Measurements from ENCODE around the gene CACNG7. TPM values are rescaled to one million over a fixed set of nuclear protein-coding genes. Genes with fewer than 3 reads are reported as not detected.
A peak's percentile ranks its signal among the peaks of the same experiment; 100 is the strongest.

The CACNG7 gene
- polyA plus RNA-seq, 1 experiment: 8.6 TPM

DNA sequence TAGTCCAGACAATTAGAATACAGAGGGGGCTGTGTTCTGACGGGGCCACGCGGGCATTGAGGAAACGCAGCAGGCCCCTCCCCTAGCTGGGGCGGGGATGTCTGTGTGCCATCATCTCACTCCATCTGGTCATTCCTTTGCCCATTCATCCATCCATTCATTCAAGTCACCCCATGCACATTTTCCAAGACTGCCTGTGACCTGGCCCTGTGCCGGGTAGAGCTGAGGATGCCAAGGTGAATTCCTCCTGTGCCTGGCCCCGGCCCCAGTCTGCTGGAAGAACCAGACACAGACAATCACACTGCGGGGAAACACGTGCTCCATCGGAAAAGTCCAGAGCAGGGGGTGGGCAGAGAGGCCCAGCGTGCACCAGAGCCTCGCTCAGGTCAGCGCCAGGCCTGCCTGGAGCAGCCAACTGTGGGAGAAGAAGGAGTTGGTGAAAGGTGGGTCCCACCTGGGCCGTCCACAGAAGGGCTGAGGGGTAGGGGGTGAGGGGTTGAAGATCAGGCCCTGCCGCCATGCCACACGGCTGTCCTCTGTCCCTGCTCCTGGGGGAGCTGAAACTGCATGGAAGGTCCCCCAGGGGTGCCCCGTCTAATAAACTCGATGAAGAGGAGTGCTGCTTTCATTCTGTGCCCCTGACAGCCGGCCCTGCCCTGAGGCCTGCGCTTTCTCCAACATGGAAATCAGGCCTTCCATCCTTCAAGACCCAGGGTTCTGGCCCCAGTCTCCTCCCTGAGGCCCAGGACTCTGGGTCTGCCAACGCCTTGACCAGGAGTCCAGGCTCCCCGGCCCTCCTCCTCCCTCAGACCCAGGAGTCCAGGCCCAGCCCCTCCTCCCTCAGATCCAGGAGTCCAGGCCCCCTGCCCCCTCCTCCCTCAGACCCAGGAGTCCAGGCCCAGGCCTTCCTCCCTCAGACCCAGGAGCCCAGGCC is 80.8 kb downstream of the CACNG7 start:
- Histone ChIP-seq H3K9me3 (ENCODE audit: control insufficient read depth, insufficient read depth, low read length) (no peaks in the 10 kb centered on the region; the same call in 1 of the 2 replicates), H3K4me3 (ENCODE audit: low read depth, low read length) (no peak overlapping the region), H3K27ac (ENCODE audit: low read depth, low read length) (no peak overlapping the region), H3K27me3 (ENCODE audit: control insufficient read depth, insufficient read depth, low read length) (peaks cover 2% of the 10 kb centered on the region)
- DNase-seq (ENCODE audit: low read depth, low spot score): no peak
- no peak for TF ChIP-seq CTCF (IDR thresholded peaks at IDR 0.05; ENCODE audit: low read depth, low read length)
- ChIA-PET CTCF (no interaction called here), POLR2A (interaction anchor here (0.6 kb wide), 1 partner anchor 22 kb away, joined by 6 read pairs; no protein-coding TSS in a partner anchor)

GRCh38 chr19:53991224-53992113 is 82.4 kb downstream of the CACNG7 start, which contains the start of gene CACNG6:
Gene CACNG6, plus strand, starts transcription at chr19:53991637. Its CDS starts 1,241 bp downstream, at chr19:53992878.
- DNase-seq (ENCODE audit: low read depth, low spot score): no peak
- Histone ChIP-seq H3K27me3 (ENCODE audit: control insufficient read depth, insufficient read depth, low read length) (peaks cover 4% of the 10 kb centered on the region), H3K27ac (ENCODE audit: low read depth, low read length) (no peak within 1 kb of the TSS), H3K9me3 (ENCODE audit: control insufficient read depth, insufficient read depth, low read length) (no peaks in the 10 kb centered on the region), H3K4me3 (ENCODE audit: low read depth, low read length) (peak within 1 kb of the TSS; percentile 51)
- CTCF ChIA-PET: interaction anchor here (0.8 kb wide), 1 partner anchor 40 kb away, joined by 3 read pairs; no protein-coding TSS in a partner anchor
- POLR2A ChIA-PET: no interaction called here
- no peak for TF ChIP-seq CTCF (IDR thresholded peaks at IDR 0.05; ENCODE audit: low read depth, low read length)

DNA sequence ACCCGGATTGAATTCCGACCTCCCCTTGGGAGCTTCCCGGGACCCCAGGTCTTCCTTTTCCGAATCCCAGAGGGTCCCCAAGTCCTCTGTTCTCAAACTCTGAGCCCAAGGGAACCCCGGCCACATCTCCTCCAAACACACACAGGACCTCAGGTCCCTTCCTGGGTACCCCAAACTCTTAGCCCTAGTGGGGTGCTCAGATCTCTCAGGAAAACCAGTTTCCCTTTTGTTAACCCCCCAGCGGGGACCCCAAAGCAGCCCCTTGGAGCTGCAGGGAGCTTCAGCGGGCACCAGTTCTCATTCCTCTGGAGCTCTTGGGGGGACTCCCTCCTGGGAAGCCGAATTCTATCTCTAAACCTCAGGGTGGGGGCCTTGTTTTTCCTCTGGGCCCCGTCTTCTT is 83.1 kb downstream of the CACNG7 start:
- CTCF ChIA-PET: interaction anchor here (0.8 to 2.0 kb wide), 3 partner anchors 31 to 39 kb away, joined by 3 to 7 read pairs (median 4); no protein-coding TSS in a partner anchor
- no peak for TF ChIP-seq CTCF (IDR thresholded peaks at IDR 0.05; ENCODE audit: low read depth, low read length)
- Histone ChIP-seq H3K27me3 (ENCODE audit: control insufficient read depth, insufficient read depth, low read length) (peaks cover 4% of the 10 kb centered on the region), H3K27ac (ENCODE audit: low read depth, low read length) (no peak overlapping the region), H3K4me3 (ENCODE audit: low read depth, low read length) (no peak overlapping the region), H3K9me3 (ENCODE audit: control insufficient read depth, insufficient read depth, low read length) (no peaks in the 10 kb centered on the region)
- no peak for DNase-seq (ENCODE audit: low read depth, low spot score)
- POLR2A ChIA-PET: no interaction called here

DNA sequence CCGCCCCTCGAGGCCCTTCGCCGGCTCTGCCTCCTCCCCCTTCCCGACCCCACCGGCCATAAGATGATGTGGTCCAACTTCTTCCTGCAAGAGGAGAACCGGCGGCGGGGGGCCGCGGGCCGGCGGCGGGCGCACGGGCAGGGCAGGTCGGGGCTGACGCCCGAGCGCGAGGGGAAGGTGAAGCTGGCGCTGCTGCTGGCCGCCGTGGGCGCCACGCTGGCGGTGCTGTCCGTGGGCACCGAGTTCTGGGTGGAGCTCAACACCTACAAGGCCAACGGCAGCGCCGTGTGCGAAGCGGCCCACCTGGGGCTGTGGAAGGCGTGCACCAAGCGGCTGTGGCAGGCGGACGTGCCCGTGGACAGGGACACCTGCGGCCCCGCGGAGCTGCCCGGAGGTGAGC is 83.7 kb downstream of the CACNG7 start:
- H3K9me3 ChIP-seq (ENCODE audit: control insufficient read depth, insufficient read depth, low read length): no peaks in the 10 kb centered on the region
- no peak overlapping the region for H3K27ac ChIP-seq (ENCODE audit: low read depth, low read length)
- TF ChIP-seq CTCF (IDR thresholded peaks at IDR 0.05; ENCODE audit: low read depth, low read length): no peak
- ChIA-PET POLR2A (no interaction called here), CTCF (interaction anchor here (0.9 to 2.0 kb wide), 2 partner anchors 31 to 37 kb away, joined by 4 to 7 read pairs; no protein-coding TSS in a partner anchor)
- no peak overlapping the region for H3K4me3 ChIP-seq (ENCODE audit: low read depth, low read length)
- peaks cover 4% of the 10 kb centered on the region for H3K27me3 ChIP-seq (ENCODE audit: control insufficient read depth, insufficient read depth, low read length)
- DNase-seq (ENCODE audit: low read depth, low spot score): no peak
